Uterus (tissue), 4 donors: Measurements from ENCODE around the gene DTD1. TPM values are rescaled to one million over a fixed set of nuclear protein-coding genes. Genes with fewer than 3 reads are reported as not detected.
"Not testable (repeated sequence)": the region's sequence is repeated elsewhere in the genome, so short reads cannot be mapped to it uniquely, and the experiment has no call there.

ENCODE experiments used
- DNase-seq, 2 donors: peaks; one replicate each; pipeline ENCODE4 v3.0.0-alpha.2; 2019 to 2020
- H3K27ac ChIP-seq, 2 donors: fragments of 200-600 bp; sonication (generic); 1 replicate in 1 of 2; 2 replicates in 1 of 2; pipeline ENCODE4 v1.5.1; 2016 to 2018
- H3K27me3 ChIP-seq, 2 donors: fragments of 200-600 bp; sonication (generic); one replicate each; pipeline ENCODE4 v1.5.1; 2018 to 2019; ENCODE audit warnings: control low read depth in 1 of 2
- H3K36me3 ChIP-seq, 2 donors: fragments of 200-600 bp; sonication (generic); one replicate each; pipeline ENCODE4 v1.5.1; 2019; ENCODE audit warnings: control low read depth in 1 of 2
- H3K4me1 ChIP-seq, 2 donors: fragments of 200-600 bp; sonication (generic); one replicate each; pipeline ENCODE4 v1.5.1; 2018 to 2019; ENCODE audit warnings: control low read depth in 1 of 2
- H3K4me3 ChIP-seq, 2 donors: fragments of 200-600 bp; sonication (generic); 1 replicate in 1 of 2; 2 replicates in 1 of 2; pipeline ENCODE4 v1.5.1; 2018 to 2019; ENCODE audit warnings: mild to moderate bottlenecking in 1 of 2
- H3K9me3 ChIP-seq, 2 donors: fragments of 200-600 bp; sonication (generic); one replicate each; pipeline ENCODE4 v1.5.1; 2019; ENCODE audit warnings: control low read depth in 1 of 2
- POLR2A ChIP-seq, 2 donors: fragments of 450-650 bp; IDR thresholded peaks; one replicate each; pipeline ENCODE4 v1.6.1; 2016; ENCODE audit warnings: antibody characterized with exemption in 2 of 2, mild to moderate bottlenecking in 1 of 2, moderate library complexity in 1 of 2
- intact Hi-C: fragments of 100-400 bp; cut with DNase I; formaldehyde crosslinking; loops from one replicate; pipeline ENCODE4 v1.15.1; 2023; ENCODE audit warnings: low total_unique reads
- total RNA-seq, 4 donors: library from RNA; depleted of rRNA in 3 of 4; stranded (reverse); fragments of >200 nt in 3 of 4; gene quantifications; one replicate each; pipeline versions ENCODE4 v1.1.0 to v1.2.4, GENCODE V29; 2014 to 2023
- TF ChIP-seq, protein P1 (sequence below), 4 experiments: fragments of 200-600 bp in 2 of 4; fragments of 450-650 bp in 2 of 4; sonication (generic) in 2 of 4; IDR thresholded peaks; one replicate each; pipeline ENCODE4 v1.5.1; 2016 to 2019; ENCODE audit warnings: antibody characterized with exemption in 4 of 4, mild to moderate bottlenecking in 2 of 4, moderate library complexity in 1 of 4
- donor health status: DM: yes; HTN: yes; CAD: no.

Gene DTD1
- total RNA-seq, 4 donors from 2014 or later = 23.4 to 38.3 (median 30.7) TPM

DNA sequence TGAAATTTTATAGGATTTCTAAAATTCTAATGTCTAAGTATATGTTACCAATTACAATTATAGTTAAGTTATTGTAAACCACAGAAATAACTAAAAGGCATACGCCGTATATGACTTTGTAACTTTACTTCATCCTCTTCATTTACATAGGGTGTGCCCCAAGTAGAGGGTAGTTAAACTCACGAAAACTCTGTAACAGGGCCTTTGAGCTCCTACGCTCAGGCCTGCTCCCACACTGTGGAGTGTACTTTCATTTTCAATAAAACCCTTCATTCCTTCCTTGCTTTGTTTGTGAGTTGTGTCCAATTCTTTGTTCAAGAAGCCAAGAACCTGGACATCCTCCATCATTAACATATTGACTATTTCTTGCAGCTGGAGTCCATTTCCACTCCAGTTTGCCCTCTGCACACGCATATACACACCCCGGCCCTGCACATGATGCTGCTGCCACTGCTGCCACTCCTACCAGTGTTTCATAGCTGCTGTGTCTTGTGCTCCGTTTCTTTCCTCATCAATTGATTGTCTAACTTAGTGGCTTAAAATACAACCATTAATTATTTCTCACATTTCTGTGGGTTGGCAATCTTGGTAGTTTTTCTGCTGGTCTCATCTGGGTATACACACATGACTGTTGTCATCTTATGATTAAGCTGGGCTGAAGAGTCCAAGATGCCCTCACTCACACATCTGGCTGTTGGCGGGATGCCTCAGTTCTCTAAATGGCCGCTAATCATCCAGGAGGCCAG is 192.7 kb downstream of the DTD1 start:
- Histone ChIP-seq H3K27ac (no peak overlapping the region), H3K4me1 (no peaks in the 10 kb centered on the region), H3K4me3 (no peak overlapping the region), H3K36me3 (no peaks in the 10 kb centered on the region), H3K9me3 (no peaks in the 10 kb centered on the region), H3K27me3 (no peaks in the 10 kb centered on the region)
- intact Hi-C loops = no loop called here
- TF ChIP-seq POLR2A (IDR thresholded peaks at IDR 0.05) = no peak
- TF ChIP-seq, protein P1, sequence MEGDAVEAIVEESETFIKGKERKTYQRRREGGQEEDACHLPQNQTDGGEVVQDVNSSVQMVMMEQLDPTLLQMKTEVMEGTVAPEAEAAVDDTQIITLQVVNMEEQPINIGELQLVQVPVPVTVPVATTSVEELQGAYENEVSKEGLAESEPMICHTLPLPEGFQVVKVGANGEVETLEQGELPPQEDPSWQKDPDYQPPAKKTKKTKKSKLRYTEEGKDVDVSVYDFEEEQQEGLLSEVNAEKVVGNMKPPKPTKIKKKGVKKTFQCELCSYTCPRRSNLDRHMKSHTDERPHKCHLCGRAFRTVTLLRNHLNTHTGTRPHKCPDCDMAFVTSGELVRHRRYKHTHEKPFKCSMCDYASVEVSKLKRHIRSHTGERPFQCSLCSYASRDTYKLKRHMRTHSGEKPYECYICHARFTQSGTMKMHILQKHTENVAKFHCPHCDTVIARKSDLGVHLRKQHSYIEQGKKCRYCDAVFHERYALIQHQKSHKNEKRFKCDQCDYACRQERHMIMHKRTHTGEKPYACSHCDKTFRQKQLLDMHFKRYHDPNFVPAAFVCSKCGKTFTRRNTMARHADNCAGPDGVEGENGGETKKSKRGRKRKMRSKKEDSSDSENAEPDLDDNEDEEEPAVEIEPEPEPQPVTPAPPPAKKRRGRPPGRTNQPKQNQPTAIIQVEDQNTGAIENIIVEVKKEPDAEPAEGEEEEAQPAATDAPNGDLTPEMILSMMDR (IDR thresholded peaks at IDR 0.05) = no peak
- DNase-seq = no peak

DNA sequence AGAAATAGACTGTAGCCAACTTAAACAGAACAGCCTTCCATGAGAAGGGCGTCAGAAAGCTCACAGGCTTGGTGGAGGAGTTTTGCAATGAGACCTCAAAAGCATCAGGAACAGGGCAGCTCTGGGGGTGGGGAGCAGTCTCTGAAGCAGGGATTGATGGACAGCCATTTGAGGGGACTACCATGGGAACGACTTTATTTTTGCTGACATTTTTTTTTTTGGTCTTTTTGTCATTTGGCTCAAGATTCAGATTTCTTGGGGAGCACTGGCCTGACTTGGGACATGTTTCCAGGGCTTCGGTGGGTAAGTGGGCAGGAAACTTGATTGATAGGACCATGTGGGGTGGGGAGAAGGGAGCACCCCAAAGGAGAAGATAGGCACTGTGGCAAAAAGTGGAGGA is 193.7 kb downstream of the DTD1 start:
- intact Hi-C loops = no loop called here
- Histone ChIP-seq H3K4me1 (no peaks in the 10 kb centered on the region), H3K9me3 (no peaks in the 10 kb centered on the region), H3K27ac (no peak overlapping the region), H3K36me3 (no peaks in the 10 kb centered on the region), H3K4me3 (no peak overlapping the region), H3K27me3 (no peaks in the 10 kb centered on the region)
- TF ChIP-seq, protein P1 (IDR thresholded peaks at IDR 0.05) = no peak
- no peak for TF ChIP-seq POLR2A (IDR thresholded peaks at IDR 0.05)
- no peak for DNase-seq

DNA sequence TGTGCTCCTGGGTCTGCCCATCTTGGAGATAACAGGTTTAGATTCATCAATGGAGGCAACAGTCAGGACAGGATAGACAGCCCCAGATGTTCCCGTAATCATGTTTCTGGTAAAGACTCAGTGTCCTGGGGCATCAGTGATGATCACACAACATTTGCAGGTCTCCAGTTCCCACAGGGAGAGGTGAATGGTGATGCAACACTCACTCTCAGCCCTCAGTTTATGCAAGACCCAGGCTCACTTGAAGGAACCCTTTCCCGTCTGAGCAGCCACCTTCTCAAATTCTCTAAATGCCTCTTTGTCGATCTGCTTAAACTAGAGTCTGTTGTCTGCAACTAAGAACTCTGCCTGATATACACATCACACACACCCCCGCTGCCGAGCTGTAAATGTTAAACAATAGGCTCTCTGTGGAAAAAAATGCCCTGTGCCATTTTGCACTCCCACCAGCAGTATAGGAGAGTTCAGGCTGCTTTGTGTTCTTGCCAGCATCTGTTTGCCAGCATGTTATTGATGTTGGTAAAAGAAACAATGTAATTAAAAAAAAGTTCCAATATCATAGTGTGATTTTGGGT is 195.6 kb downstream of the DTD1 start:
- TF ChIP-seq, protein P1 (IDR thresholded peaks at IDR 0.05) = no peak
- TF ChIP-seq POLR2A (IDR thresholded peaks at IDR 0.05) = no peak
- intact Hi-C loops = no loop called here
- no peak for DNase-seq
- Histone ChIP-seq H3K4me1 (no peaks in the 10 kb centered on the region), H3K27ac (no peak overlapping the region), H3K36me3 (no peaks in the 10 kb centered on the region), H3K27me3 (no peaks in the 10 kb centered on the region), H3K9me3 (no peaks in the 10 kb centered on the region), H3K4me3 (no peak overlapping the region)

DNA sequence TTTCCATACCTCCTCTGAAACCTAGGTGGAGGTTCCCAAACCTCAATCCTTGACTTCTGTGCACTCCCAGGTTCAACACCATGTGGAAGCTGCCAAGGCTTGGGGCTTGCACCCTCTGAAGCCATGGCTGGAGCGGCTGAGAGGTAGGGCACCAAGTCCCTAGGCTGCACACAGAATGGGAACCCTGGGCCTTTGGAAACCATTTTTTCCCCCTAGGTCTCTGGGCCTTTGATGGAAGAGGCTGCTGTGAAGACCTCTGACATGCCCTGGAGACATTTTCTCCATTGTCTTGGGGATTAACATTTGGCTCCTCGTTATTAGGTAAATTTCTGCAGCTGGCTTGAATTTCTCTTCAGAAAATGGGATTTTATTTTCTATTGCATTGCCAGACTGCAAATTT is 199.2 kb downstream of the DTD1 start:
- intact Hi-C loops, DNase-seq, H3K9me3 ChIP-seq: not testable (repeated sequence)

DNA sequence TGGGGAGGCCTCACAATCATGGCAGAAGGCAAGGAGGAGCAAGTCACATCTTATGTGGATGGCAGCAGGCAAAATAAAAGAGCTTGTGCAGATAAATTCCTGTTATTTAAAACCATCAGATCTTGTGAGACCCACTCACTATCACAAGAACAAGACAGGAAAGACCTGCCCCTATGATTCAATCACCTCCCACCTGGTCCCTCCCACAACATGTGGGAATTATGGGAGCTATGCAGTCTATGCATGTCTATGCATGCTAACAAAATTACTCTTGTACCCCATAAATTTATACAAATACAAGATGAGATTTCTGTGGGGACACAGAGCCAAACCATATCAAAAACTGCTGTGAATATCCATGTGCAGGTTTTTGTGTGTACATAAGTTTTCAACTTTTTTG is 200.2 kb downstream of the DTD1 start:
- no peaks in the 10 kb centered on the region for H3K36me3 ChIP-seq
- H3K9me3 ChIP-seq = no peaks in the 10 kb centered on the region
- no peak overlapping the region for H3K4me3 ChIP-seq
- no peak for TF ChIP-seq POLR2A (IDR thresholded peaks at IDR 0.05)
- TF ChIP-seq, protein P1 (IDR thresholded peaks at IDR 0.05) = no peak
- H3K27me3 ChIP-seq = no peaks in the 10 kb centered on the region
- no peak for DNase-seq
- no peak overlapping the region for H3K27ac ChIP-seq
- intact Hi-C loops = no loop called here
- H3K4me1 ChIP-seq = no peaks in the 10 kb centered on the region

More for the DNA sequence above, 199.2 kb downstream of the DTD1 start:
- not testable (repeated sequence) for H3K4me3 ChIP-seq, H3K36me3 ChIP-seq, H3K27me3 ChIP-seq, H3K27ac ChIP-seq, H3K4me1 ChIP-seq
